GM21367 (cell line): ENCODE measurements around the gene NUDT16L1.

Experiments
- ATAC-seq: cut with Tn5 transposase; IDR thresholded peaks from one replicate; pipeline ENCODE4 v1.9.1; 2021; ENCODE audit not compliant: unreplicated experiment

NUDT16L1 gene

GRCh38 chr16:4682084-4682591, 11.2 kb upstream of the NUDT16L1 start:
- ATAC-seq: no peak

- ATAC-seq: no peak
Measured at GRCh38 chr16:4682616-4683254, 10.6 kb upstream of the NUDT16L1 start.

GRCh38 chr16:4683255-4684057, 9.9 kb upstream of the NUDT16L1 start:
- no peak for ATAC-seq

- ATAC-seq: no peak
Measured at GRCh38 chr16:4684058-4684715, 9.2 kb upstream of the NUDT16L1 start.

GRCh38 chr16:4684763-4685162, 8.6 kb upstream of the NUDT16L1 start:
- ATAC-seq: no peak

GRCh38 chr16:4685292-4685691, 8.1 kb upstream of the NUDT16L1 start:
- ATAC-seq: no peak

GRCh38 chr16:4685776-4686496, 7.4 kb upstream of the NUDT16L1 start:
- ATAC-seq: no peak

- no peak for ATAC-seq
Measured at GRCh38 chr16:4686497-4687210, 6.7 kb upstream of the NUDT16L1 start.

- ATAC-seq: no peak
Measured at GRCh38 chr16:4687416-4687815, 5.9 kb upstream of the NUDT16L1 start.

GRCh38 chr16:4687946-4688673, 5.3 kb upstream of the NUDT16L1 start:
- no peak for ATAC-seq

- ATAC-seq: no peak
Measured at GRCh38 chr16:4688674-4689045, 4.7 kb upstream of the NUDT16L1 start.

GRCh38 chr16:4689091-4689671, 4.2 kb upstream of the NUDT16L1 start:
- ATAC-seq: no peak

GRCh38 chr16:4689864-4690704, 3.3 kb upstream of the NUDT16L1 start:
- no peak for ATAC-seq

GRCh38 chr16:4690946-4691665, 2.3 kb upstream of the NUDT16L1 start:
- ATAC-seq: no peak

- ATAC-seq: no peak
Measured at GRCh38 chr16:4691666-4692412, 1.5 kb upstream of the NUDT16L1 start.

GRCh38 chr16:4692460-4693295, 684 bp upstream of the NUDT16L1 start:
- peak; percentile 5 for ATAC-seq
